Muscle layer of colon (tissue), 2 donors: ENCODE data around the gene ZNRF1.

Experiments used
- H3K27ac ChIP-seq: one replicate; pipeline ENCODE4 v1.7.0; 2013; ENCODE audit warnings: low read depth, mild to moderate bottlenecking, low read length, moderate library complexity
- H3K27me3 ChIP-seq, 2 donors: one replicate each; pipeline ENCODE4 v1.7.0; 2013; ENCODE audit warnings: low read length in 2 of 2, mild to moderate bottlenecking in 2 of 2; ENCODE audit not compliant: insufficient read depth in 2 of 2, control insufficient read depth in 1 of 2
- H3K36me3 ChIP-seq: one replicate; pipeline ENCODE4 v1.7.0; 2013; ENCODE audit warnings: mild to moderate bottlenecking, low read length; ENCODE audit not compliant: insufficient read depth
- H3K4me1 ChIP-seq: one replicate; pipeline ENCODE4 v1.7.0; 2013; ENCODE audit warnings: mild to moderate bottlenecking, low read length; ENCODE audit not compliant: insufficient read depth
- H3K4me3 ChIP-seq, 2 donors: one replicate each; pipeline ENCODE4 v1.7.0; 2013; ENCODE audit warnings: low read length in 2 of 2, low read depth in 1 of 2, mild to moderate bottlenecking in 1 of 2, moderate library complexity in 1 of 2
- H3K9ac ChIP-seq: one replicate; pipeline ENCODE4 v1.7.0; 2013; ENCODE audit warnings: low read length
- H3K9me3 ChIP-seq: one replicate; pipeline ENCODE4 v1.7.0; 2013; ENCODE audit warnings: mild to moderate bottlenecking, low read length
- donor health status: abdominal sarcoma.
- donor health status: Adenocarcinoma of cecum.

The ZNRF1 gene

GRCh38 chr16:74998481-74999218 is at the start of gene ZNRF1:
ZNRF1 (plus strand) TSS chr16:74999024; CDS start chr16:74999672, 648 bp downstream.
- Histone ChIP-seq H3K4me3 (peak within 1 kb of the TSS; percentile 72 to 75), H3K4me1 (peaks cover 21% of the 10 kb centered on the region), H3K27ac (peak within 1 kb of the TSS; percentile 96), H3K36me3 (no peaks in the 10 kb centered on the region), H3K27me3 (no peaks in the 10 kb centered on the region), H3K9me3 (no peaks in the 10 kb centered on the region), H3K9ac (peak within 1 kb of the TSS; percentile 27)

DNA sequence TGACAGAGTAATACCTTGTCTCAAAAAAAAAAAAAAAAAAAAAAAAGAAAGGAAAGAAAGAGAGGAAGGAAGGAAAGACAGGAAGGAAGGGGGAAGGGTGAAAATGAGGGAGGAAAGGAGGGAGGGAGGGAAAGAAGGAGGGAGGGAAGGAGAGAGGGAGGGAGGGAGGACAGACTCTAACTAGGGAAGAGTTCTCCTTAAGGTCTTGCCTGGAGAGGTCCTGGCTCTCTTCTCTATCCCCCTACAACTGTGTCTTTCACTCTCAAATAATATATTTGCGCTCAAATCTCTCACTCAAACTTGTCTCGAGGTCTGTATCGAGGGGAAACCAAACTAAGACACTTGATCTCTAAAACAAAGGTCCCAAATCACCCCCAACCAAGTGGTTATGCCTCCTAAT is 49.5 kb upstream of the ZNRF1 start:
- Histone ChIP-seq H3K27ac (no peak overlapping the region), H3K36me3 (peaks cover 34% of the 10 kb centered on the region), H3K9me3 (no peaks in the 10 kb centered on the region), H3K4me1 (no peaks in the 10 kb centered on the region), H3K4me3 (no peak overlapping the region), H3K27me3 (no peaks in the 10 kb centered on the region), H3K9ac (no peak overlapping the region)

DNA sequence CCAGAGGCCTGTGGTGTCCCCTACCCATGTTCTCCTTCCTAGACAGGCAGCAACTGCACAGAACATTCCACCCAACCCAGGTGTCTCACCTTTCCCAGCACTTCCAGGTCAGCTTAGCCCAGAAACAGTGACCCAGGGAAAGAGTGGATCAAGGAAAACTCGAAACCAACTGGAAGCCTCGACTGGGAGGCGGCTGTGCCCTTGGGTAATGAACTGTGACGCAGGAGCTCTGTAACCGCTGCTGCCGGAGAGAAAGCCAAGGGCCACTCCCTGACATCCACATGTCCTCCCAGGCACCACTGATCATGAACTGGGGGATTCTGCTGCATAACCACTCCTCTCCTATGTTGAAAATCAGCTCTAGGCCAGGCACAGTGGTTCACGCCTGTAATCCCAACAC is 48.3 kb upstream of the ZNRF1 start:
- peaks cover 44% of the 10 kb centered on the region for H3K36me3 ChIP-seq
- no peaks in the 10 kb centered on the region for H3K9me3 ChIP-seq
- H3K4me1 ChIP-seq: no peaks in the 10 kb centered on the region
- no peak overlapping the region for H3K4me3 ChIP-seq
- H3K27ac ChIP-seq: no peak overlapping the region
- H3K27me3 ChIP-seq: no peaks in the 10 kb centered on the region
- no peak overlapping the region for H3K9ac ChIP-seq

DNA sequence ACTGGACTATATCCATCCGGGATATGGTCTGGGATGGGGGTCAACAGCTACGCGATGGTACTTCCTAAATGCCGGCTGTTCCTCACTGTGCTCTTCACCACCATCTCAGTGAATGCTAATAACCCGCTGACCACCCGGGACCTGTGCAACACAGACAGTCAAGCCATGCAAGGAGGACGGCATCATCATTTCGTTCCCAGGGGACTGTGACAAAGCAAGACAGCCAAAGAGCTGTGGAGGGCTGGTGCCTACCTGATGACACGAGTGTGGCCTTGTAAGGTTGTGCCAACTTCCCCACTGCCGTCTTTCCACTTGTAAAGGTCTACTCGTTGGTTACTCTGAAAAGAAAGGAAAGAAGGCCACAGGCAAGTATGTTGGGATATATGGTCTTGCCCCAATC is 47.6 kb upstream of the ZNRF1 start:
- H3K36me3 ChIP-seq: peaks cover 50% of the 10 kb centered on the region

DNA sequence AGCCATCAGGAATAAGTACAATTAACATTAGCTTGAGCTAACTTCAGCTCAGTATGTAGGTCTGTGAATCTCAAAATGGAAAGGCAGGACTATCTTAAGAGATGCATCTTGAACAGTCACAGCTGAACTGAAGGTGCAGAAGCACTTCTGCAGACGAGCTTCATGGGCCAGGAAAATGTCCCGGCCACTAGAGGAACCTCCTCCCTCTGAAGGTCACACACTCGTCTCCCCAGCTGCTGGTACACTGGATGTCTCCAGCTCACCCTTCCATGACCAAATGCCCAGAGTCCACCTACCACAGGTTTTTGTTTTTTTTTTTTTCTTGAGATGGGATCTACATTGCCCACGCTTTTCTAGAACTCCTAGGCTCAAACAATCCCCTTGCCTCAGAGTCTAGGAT is 47.1 kb upstream of the ZNRF1 start:
- H3K4me1 ChIP-seq: no peaks in the 10 kb centered on the region
- no peak overlapping the region for H3K9ac ChIP-seq
- peaks cover 49% of the 10 kb centered on the region for H3K36me3 ChIP-seq
- H3K9me3 ChIP-seq: no peaks in the 10 kb centered on the region
- H3K4me3 ChIP-seq: no peak overlapping the region
- H3K27ac ChIP-seq: no peak overlapping the region
- no peaks in the 10 kb centered on the region for H3K27me3 ChIP-seq

More for the DNA sequence above, 47.6 kb upstream of the ZNRF1 start:
- Histone ChIP-seq H3K27me3 (no peaks in the 10 kb centered on the region), H3K9me3 (no peaks in the 10 kb centered on the region), H3K27ac (no peak overlapping the region), H3K4me1 (no peaks in the 10 kb centered on the region), H3K4me3 (no peak overlapping the region), H3K9ac (no peak overlapping the region)

GRCh38 chr16:74954763-74955162 is 44.1 kb upstream of the ZNRF1 start:
- H3K9me3 ChIP-seq: no peaks in the 10 kb centered on the region
- no peak overlapping the region for H3K4me3 ChIP-seq
- no peak overlapping the region for H3K9ac ChIP-seq
- H3K27ac ChIP-seq: no peak overlapping the region
- no peaks in the 10 kb centered on the region for H3K27me3 ChIP-seq
- peaks cover 35% of the 10 kb centered on the region for H3K36me3 ChIP-seq
- no peaks in the 10 kb centered on the region for H3K4me1 ChIP-seq

DNA sequence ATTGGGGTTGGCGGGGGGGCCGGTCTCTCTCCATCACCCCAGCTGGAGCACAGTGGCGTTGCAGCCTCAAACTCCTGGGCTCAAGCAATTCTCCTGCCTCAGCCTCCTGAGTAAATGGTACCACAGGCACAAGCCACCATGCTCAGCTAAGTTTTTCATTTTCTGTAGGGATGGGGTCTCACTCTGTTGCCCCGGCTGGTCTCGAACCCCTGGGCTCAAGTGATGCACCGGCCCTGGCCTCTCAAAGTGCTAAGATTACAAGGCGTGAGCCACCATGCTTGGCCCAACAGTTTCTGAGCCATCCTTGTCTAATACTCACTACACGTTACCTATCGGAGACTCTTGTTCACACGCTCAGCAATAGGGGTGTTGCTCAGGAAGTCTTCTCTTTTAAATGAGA is 25.5 kb upstream of the ZNRF1 start:
- H3K4me1 ChIP-seq: no peaks in the 10 kb centered on the region
- H3K9ac ChIP-seq: no peak overlapping the region
- no peaks in the 10 kb centered on the region for H3K36me3 ChIP-seq
- H3K9me3 ChIP-seq: no peaks in the 10 kb centered on the region
- no peaks in the 10 kb centered on the region for H3K27me3 ChIP-seq
- no peak overlapping the region for H3K27ac ChIP-seq
- H3K4me3 ChIP-seq: no peak overlapping the region

- Histone ChIP-seq H3K4me1 (no peaks in the 10 kb centered on the region), H3K27ac (no peak overlapping the region), H3K36me3 (no peaks in the 10 kb centered on the region), H3K9me3 (no peaks in the 10 kb centered on the region), H3K4me3 (no peak overlapping the region), H3K27me3 (no peaks in the 10 kb centered on the region), H3K9ac (no peak overlapping the region)
Measured at GRCh38 chr16:74975591-74975990, 23.2 kb upstream of the ZNRF1 start.

DNA sequence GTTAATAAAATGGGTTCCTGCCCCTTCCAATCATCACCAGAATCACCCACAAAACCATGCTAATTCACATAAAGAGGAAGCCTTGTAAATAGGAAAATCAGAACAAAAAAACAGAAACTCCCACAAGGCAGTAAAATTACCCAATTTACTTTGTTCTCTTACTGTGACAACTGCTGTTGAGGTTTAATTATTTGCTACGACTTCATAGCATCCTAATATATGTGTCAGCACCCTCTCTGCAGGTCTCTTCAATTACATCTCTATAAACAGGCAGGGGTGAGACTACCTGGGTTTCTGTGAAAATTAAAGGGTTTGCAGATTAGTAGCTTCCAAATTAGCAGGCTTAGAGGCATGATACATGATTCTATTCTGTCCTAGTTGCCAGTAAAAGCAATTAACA is 16.6 kb upstream of the ZNRF1 start:
- Histone ChIP-seq H3K4me3 (no peak overlapping the region), H3K27me3 (no peaks in the 10 kb centered on the region), H3K9ac (no peak overlapping the region), H3K27ac (no peak overlapping the region), H3K36me3 (no peaks in the 10 kb centered on the region), H3K9me3 (no peaks in the 10 kb centered on the region), H3K4me1 (no peaks in the 10 kb centered on the region)

DNA sequence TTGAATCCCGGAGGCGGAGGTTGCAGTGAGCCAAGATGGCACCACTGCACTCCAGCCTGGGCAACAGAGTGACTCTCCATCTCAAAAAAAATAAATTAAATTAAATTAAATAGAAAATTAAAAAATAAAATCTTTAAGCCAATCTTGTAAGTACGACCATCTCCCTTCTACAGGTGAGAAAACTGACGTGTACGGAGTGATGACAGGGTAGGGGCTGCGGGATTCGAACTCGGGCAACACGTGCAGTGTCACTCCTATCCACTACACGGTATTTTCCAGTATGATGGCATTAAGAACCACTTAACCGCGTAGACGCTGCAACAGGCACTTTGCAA is 14.7 kb upstream of the ZNRF1 start:
- H3K36me3 ChIP-seq: no peaks in the 10 kb centered on the region
- peak overlapping the region; percentile 82 for H3K9ac ChIP-seq
- H3K27ac ChIP-seq: peak overlapping the region; percentile 85
- H3K27me3 ChIP-seq: no peaks in the 10 kb centered on the region
- no peaks in the 10 kb centered on the region for H3K4me1 ChIP-seq
- H3K4me3 ChIP-seq: peak overlapping the region; percentile 91 to 97
- H3K9me3 ChIP-seq: no peaks in the 10 kb centered on the region

DNA sequence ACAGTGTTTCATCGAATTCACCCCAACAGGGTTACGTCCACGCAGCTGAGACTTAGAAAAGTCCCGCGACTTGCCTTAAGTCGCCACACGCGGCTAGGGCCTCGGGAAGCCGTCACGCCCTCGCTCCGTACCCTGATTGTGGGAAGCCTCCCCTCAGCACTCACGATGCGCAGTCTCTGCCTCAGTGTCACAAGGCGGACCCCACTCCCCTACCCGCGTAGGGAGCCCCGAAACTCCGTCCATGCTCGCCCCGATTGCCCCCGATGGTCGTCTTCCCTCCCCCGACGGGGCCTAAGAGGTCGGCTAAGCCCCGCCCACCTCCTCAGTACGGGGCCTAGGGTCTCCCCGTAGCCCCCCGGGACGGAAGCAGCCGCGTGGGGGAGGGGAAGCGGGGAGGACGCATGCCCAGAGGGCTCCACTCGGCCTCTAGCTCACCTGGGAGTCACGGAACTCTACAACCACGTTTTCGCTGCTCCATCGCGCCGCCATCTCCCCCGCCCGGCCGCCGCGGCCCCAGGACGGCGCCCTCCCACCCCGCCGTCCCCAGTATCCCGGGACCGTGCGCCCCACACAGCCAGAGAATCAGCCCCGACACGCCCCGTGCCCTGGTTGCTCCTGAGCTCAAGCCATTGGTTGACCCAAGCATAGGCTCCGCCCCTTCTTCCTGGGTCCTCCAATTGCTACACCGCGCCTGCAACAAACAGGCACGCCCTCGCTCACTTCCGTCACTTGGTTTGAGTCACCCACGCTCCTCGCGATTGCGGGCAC is 14.1 kb upstream of the ZNRF1 start, which contains the start of gene WDR59:
WDR59 (minus strand) TSS at position 595 of the 768 bp plus-strand sequence; CDS start at position 489, 106 bp downstream.
- H3K9me3 ChIP-seq: no peaks in the 10 kb centered on the region
- H3K27ac ChIP-seq: peak within 1 kb of the TSS; percentile 85
- peak within 1 kb of the TSS; percentile 82 for H3K9ac ChIP-seq
- H3K36me3 ChIP-seq: no peaks in the 10 kb centered on the region
- peak within 1 kb of the TSS; percentile 91 to 97 for H3K4me3 ChIP-seq
- H3K27me3 ChIP-seq: no peaks in the 10 kb centered on the region
- no peaks in the 10 kb centered on the region for H3K4me1 ChIP-seq
